ENCODE measurements around the gene BCL7C.
"Not testable (repeated sequence)": the region's sequence is repeated elsewhere in the genome, so short reads cannot be mapped to it uniquely, and the experiment has no call there.

The BCL7C gene

DNA sequence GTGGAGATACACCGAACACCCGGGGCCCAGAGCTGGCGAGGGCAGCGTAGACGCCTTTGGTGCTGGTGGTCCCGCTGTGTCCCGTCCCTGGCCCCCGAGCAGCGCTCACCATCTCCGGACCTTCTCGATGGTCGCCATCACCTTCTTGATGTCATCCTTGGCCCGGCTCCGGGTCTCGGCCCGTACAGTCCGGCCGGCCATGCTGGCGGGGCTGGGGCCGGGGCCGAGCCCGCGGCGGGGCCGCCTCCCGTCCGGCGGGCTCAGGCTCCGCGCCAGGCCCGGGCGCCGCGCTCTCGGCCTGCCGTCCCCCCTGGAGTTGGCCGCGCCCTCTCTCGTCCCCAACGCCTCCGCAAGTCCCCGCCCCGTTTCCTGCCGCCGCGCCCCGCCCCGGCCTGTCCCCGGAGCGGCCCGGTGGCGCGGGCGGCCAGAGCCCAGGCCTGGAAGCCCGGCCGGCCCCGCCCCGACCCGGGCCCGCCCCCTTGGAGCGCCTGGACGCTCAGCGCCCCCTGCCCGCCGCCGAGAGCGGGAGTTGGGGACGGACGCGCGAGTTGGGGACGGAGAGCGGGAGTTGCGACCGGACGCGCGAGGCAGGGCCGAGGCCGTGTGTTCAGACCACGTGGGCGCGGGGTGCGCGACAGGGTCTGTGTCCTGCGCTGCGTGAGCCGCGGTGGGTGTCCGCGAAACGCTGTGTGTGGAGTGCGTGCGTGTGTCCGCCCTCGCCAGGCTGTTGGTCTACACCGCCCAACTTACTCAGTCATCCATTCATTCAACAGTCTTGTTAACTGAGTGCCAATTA is at the start of gene BCL7C:
BCL7C (minus strand) TSS at position 334 of the 796 bp plus-strand sequence; CDS start at position 201, 133 bp downstream.
- DNase-seq (ENCODE audit: low spot score) = peak; percentile 85

- DNase-seq (ENCODE audit: low spot score) = no peak
Measured at GRCh38 chr16:30942426-30942806, 48.5 kb upstream of the BCL7C start.

GRCh38 chr16:30941600-30942425 is 47.9 kb upstream of the BCL7C start:
- DNase-seq (ENCODE audit: low spot score) = peak; percentile 87

- not testable (repeated sequence) for DNase-seq (ENCODE audit: low spot score)
Measured at GRCh38 chr16:30939571-30939970, 45.7 kb upstream of the BCL7C start.

GRCh38 chr16:30937692-30938091 is 43.8 kb upstream of the BCL7C start:
- no peak for DNase-seq (ENCODE audit: low spot score)

- peak; percentile 52 for DNase-seq (ENCODE audit: low spot score)
Measured at GRCh38 chr16:30934827-30935557, 41.1 kb upstream of the BCL7C start.

DNA sequence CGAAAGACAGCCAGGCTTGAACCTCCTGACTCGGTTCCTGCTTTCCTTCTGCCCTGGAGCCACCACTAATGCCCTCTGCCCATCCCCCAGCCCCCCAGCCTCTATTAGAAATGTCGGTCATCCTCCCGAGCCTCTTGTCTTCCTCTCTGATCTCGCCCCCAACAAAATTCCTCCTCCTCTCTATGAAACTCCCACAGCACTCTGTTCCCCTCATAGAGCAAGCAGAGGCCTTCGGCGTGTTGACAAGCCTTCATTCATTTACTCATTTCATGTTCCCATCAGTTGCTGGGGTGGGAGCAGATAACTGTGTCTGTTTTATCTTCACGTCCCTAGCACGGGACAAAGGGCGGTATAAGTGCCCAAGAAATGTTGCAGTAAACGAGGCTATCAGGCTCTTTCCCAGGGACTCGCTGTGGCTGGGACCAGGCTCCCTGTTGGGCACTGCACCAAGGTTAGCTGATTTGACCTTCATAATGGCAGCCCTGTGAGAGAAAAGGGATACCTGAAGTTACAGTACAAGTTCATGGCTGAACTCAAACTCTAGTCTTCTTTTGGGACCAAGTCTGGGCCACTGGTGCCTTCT is 37.3 kb upstream of the BCL7C start:
- no peak for DNase-seq (ENCODE audit: low spot score)

GRCh38 chr16:30930160-30930571 is 36.3 kb upstream of the BCL7C start:
- DNase-seq (ENCODE audit: low spot score) = no peak

GRCh38 chr16:30929167-30929566 is 35.3 kb upstream of the BCL7C start:
- DNase-seq (ENCODE audit: low spot score) = no peak

DNA sequence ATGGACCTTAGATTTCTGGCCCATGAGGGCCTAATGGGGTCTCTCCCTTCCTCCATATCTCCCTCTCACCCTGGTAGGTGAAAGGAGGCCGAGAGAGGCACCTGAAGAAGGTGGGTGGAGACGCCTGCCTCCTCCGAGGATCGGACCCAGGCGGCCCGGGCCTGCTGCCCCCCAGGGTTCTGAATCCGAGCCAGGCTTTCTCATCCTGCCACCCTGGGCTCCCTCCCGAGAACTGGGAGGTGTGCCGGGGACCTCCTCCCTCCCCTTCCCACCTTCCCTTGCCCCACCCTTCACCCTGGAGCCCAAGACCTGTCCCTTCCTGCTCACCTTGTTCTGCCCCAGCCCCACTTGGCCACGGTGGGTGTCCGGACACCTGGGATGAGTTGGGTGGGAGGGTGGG is 34.5 kb upstream of the BCL7C start:
- DNase-seq (ENCODE audit: low spot score) = no peak

DNA sequence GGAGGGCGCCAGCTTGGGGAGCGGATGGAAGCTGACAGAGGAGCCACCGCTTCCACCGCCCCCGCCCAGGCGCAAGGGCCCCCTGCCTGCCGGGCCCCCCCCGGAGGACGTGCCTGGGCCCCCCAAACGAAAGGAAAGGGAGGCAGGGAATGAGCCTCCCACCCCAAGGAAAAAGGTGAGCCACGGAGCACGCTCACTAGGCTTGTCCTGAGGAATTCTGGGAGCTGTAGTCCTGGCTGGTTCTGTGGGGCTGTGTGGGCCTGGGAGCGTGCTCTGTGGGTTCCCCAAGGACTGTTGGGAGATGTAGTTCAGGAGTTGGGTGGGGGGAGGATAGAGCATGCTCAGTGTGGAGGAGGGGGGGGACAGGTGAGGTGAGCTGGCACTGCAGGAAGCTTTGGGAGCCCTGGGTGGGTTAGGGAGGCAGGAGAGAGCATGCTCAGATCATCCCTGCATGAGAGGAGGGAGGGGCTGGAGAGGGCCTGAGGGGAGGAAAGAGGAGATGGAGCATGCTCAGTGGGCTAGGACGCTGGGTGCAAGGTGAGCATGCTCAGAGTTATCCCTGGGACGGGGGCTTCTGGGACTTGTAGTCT is 34.0 kb upstream of the BCL7C start:
- DNase-seq (ENCODE audit: low spot score) = peak; percentile 34

- no peak for DNase-seq (ENCODE audit: low spot score)
Measured at GRCh38 chr16:30926937-30927788, 33.3 kb upstream of the BCL7C start.

- DNase-seq (ENCODE audit: low spot score) = no peak
Measured at GRCh38 chr16:30925995-30926811, 32.3 kb upstream of the BCL7C start.

DNA sequence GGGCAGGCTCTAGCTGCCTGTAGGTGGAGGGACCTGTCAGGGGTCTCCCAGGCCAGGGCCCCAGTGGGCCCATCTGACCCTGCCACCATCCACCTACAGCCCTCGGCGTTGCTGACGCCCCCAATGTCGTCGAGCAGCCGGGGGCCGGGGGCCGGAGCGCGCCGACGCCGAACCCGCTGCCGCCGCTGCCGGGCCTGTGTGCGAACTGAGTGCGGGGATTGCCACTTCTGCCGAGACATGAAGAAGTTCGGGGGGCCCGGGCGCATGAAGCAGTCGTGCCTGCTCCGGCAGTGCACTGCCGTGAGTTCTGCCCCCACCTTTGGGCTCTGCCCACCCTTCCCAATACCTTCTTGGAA is 31.7 kb upstream of the BCL7C start:
- no peak for DNase-seq (ENCODE audit: low spot score)

GRCh38 chr16:30924913-30925631 is 31.2 kb upstream of the BCL7C start:
- DNase-seq (ENCODE audit: low spot score) = no peak

- no peak for DNase-seq (ENCODE audit: low spot score)
Measured at GRCh38 chr16:30924076-30924912, 30.4 kb upstream of the BCL7C start.

DNA sequence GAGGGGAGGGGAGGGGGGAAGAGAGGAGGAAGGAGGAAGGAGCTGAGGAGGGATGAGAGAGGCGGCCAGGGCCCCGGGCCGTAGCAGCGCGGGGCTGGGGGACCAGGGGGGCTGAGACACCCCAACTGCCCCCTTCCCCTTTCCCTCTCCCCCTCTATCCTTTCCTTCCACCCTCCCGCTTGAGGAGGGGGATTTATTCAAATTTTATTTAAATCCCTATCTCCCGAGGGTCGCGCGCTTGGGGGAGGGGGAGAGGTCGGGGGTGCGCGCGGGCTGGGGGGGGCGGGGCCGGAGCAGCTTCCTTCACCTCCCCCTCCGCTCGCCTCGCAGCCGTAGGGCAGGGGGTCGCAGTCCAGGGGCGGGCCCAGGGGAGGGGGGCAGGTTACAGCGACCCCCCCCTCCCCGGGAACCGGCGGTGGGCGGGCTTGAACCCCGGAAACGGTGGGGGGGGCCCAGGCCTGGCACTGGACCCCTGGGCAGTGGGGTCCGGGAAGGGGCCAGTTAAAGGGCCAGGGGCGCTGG is 29.7 kb upstream of the BCL7C start, which contains the start of gene FBXL19:
FBXL19 (plus strand) TSS at position 19 of the 522 bp plus-strand sequence. CDS start 2,183 bp downstream, outside the sequence.
- DNase-seq (ENCODE audit: low spot score) = no peak

DNA sequence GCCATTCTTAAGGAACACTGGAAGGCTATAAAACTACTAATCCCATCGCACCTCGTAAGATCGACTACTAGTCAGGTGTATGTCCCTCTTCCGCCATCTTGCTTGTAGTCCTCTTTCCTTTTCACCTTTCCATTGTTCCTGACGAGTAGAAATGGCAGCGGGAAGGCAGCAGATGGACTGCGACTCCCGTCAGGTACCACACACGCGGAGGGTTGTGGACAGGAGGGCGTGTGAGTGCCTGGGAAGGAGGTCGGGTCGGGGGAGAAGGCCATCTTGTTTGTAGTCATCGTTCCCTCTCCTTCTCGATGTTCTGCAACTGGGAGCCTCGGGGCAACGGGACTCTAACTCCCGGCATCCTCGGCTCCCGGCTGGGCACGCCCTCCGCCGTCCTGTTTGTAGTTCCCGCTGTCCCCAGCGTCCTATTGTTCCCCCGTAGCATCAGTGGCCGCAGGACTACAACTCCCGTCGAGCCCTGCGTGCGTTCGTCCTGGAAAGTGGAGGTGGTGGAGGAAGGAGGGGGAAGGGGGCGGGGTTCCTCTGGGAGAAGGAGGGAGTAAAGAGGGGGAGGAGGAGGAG is 29.2 kb upstream of the BCL7C start:
- DNase-seq (ENCODE audit: low spot score) = peak; percentile 97

All from AG08395 (cell line).